GM12878 (cell line): ENCODE data around the gene FRYL. TPM values are rescaled to one million over a fixed set of nuclear protein-coding genes. Genes with fewer than 3 reads are reported as not detected.

Experiments
- ATAC-seq: fragments of 200-7000 bp; cut with Tn5 transposase; 3 replicates; pipeline ENCODE4 v1.9.1; 2020; ENCODE audit warnings: mild to moderate bottlenecking, moderate library complexity
- BruUV-seq: library from RNA; stranded (reverse); fragments of 400-500 nt; replicated peaks from 2 replicates; lab custom pipeline; 2021; lab: Mats Ljungman, UMichigan
- CTCF ChIA-PET: fragments of 300-600 bp; sonication (Branson Sonifier 250); formaldehyde crosslinking; extraction: SDS; loops from one replicate; lab custom pipeline; 2021; ENCODE audit warnings: inconsistent platforms; lab: Yijun Ruan, JAX
- POLR2A ChIA-PET: fragments of 350-600 bp; formaldehyde crosslinking; extraction: SDS; loops from one replicate; lab custom pipeline; 2021; ENCODE audit warnings: inconsistent platforms; lab: Charles Lee
- RAD21 ChIA-PET: fragments of 300-600 bp; sonication (Branson Sonifier 250); formaldehyde crosslinking; loops from one replicate; lab custom pipeline; 2023; ENCODE audit warnings: antibody characterized with exemption; ENCODE audit not compliant: unreplicated experiment; lab: Charles Lee
- SMC1A ChIA-PET: fragments of 300-600 bp; sonication (Branson Sonifier 250); formaldehyde crosslinking; loops from one replicate; lab custom pipeline; 2023; ENCODE audit not compliant: unreplicated experiment, uncharacterized antibody; lab: Charles Lee
- DNase-seq: peaks from one replicate; pipeline ENCODE4 v3.0.0-alpha.2; 2011; ENCODE audit warnings: low read depth, low spot score
- FAIRE-seq: peaks from 3 replicates; lab custom pipeline; 2011; peaks lifted over from hg19 to GRCh38; lab: Jason Lieb, UNC
- H2AFZ ChIP-seq: 2 replicates; pipeline ENCODE4 v1.6.0; 2011; ENCODE audit warnings: low read depth, low read length, control low read depth; ENCODE audit not compliant: control insufficient read depth
- H3K27ac ChIP-seq: 2 replicates; pipeline ENCODE4 v1.5.1; 2011; ENCODE audit warnings: control low read depth; ENCODE audit not compliant: control insufficient read depth, insufficient read depth
- H3K27me3 ChIP-seq, 2 experiments: replicated peaks in 1 of 2; 2 replicates each; pipeline versions ENCODE4 v1.6.0 to v1.6.1; 2011; ENCODE audit warnings: low read length in 1 of 2; ENCODE audit not compliant: control insufficient read depth in 2 of 2, insufficient read depth in 2 of 2
- H3K36me3 ChIP-seq, 2 experiments: 2 replicates each; pipeline ENCODE4 v1.5.1; 2011; ENCODE audit warnings: low read length in 1 of 2; ENCODE audit not compliant: control insufficient read depth in 2 of 2, insufficient read depth in 2 of 2
- H3K4me1 ChIP-seq: 2 replicates; pipeline ENCODE4 v1.6.1; 2011; ENCODE audit warnings: mild to moderate bottlenecking, low read length, moderate library complexity, mixed read lengths; ENCODE audit not compliant: control insufficient read depth, insufficient read depth
- H3K4me2 ChIP-seq: 2 replicates; pipeline ENCODE4 v1.6.0; 2011; ENCODE audit warnings: control low read depth; ENCODE audit not compliant: control insufficient read depth, insufficient read depth
- H3K4me3 ChIP-seq: fragments of 200-600 bp; sonication (generic); 2 replicates; pipeline ENCODE4 v1.5.1; 2016
- H3K79me2 ChIP-seq: 2 replicates; pipeline ENCODE4 v1.6.0; 2011; ENCODE audit warnings: low read length; ENCODE audit not compliant: control insufficient read depth, insufficient read depth
- H3K9ac ChIP-seq: 2 replicates; pipeline ENCODE4 v1.8.0; 2011; ENCODE audit warnings: low read length, control low read depth, mixed read lengths; ENCODE audit not compliant: control insufficient read depth, insufficient read depth
- H3K9me3 ChIP-seq: replicated peaks from 3 replicates; pipeline ENCODE4 v1.5.1; 2011; ENCODE audit warnings: mild to moderate bottlenecking, low read length; ENCODE audit not compliant: control insufficient read depth, insufficient read depth
- H4K20me1 ChIP-seq: 2 replicates; pipeline ENCODE4 v1.6.0; 2011; ENCODE audit not compliant: control insufficient read depth, insufficient read depth
- CREB1 ChIP-seq: IDR thresholded peaks from 2 replicates; pipeline ENCODE4 v1.6.1; 2012; ENCODE audit warnings: low read depth, mild to moderate bottlenecking, inconsistent platforms
- CUX1 ChIP-seq: IDR thresholded peaks from 2 replicates; pipeline ENCODE4 v1.6.1; 2012; ENCODE audit warnings: improper control_type of control experiment, low read depth, low read length; ENCODE audit not compliant: insufficient replicate concordance
- FOXM1 ChIP-seq: IDR thresholded peaks from 2 replicates; pipeline ENCODE4 v1.6.1; 2012; ENCODE audit warnings: low read depth, mild to moderate bottlenecking, inconsistent platforms, low read length, moderate library complexity
- HDGF ChIP-seq: fragments of 450-650 bp; IDR thresholded peaks from 2 replicates; pipeline ENCODE4 v1.6.1; 2016; ENCODE audit warnings: antibody characterized with exemption
- NFXL1 ChIP-seq: fragments of 450-650 bp; IDR thresholded peaks from 2 replicates; pipeline ENCODE4 v1.6.1; 2017; ENCODE audit warnings: antibody characterized with exemption, mild to moderate bottlenecking, borderline replicate concordance
- NFYB ChIP-seq: IDR thresholded peaks from 2 replicates; pipeline ENCODE4 v1.6.1; 2011; ENCODE audit warnings: low read depth, mild to moderate bottlenecking, low read length, improper control_type of control experiment, moderate library complexity; ENCODE audit not compliant: insufficient read depth
- PBX3 ChIP-seq: IDR thresholded peaks from 2 replicates; pipeline ENCODE4 v1.6.1; 2011; ENCODE audit warnings: mild to moderate bottlenecking, low read depth, low read length, moderate library complexity; ENCODE audit not compliant: insufficient replicate concordance
- SPI1 ChIP-seq: IDR thresholded peaks from 2 replicates; pipeline ENCODE4 v1.6.1; 2011; ENCODE audit warnings: low read depth, mild to moderate bottlenecking, low read length, moderate library complexity, borderline replicate concordance; ENCODE audit not compliant: insufficient read depth
- SUZ12 ChIP-seq: fragments of 200-600 bp; sonication (generic); IDR thresholded peaks from one replicate; pipeline ENCODE4 v1.6.1; 2018; ENCODE audit warnings: antibody characterized with exemption, mild to moderate bottlenecking; ENCODE audit not compliant: unreplicated experiment
- USF2 ChIP-seq: IDR thresholded peaks from 2 replicates; pipeline ENCODE4 v1.6.1; 2011; ENCODE audit warnings: low read depth, low read length, improper control_type of control experiment, borderline replicate concordance
- ZNF592 ChIP-seq: fragments of 450-650 bp; IDR thresholded peaks from 2 replicates; pipeline ENCODE4 v1.6.1; 2017; ENCODE audit warnings: mild to moderate bottlenecking, moderate library complexity
- ZNF622 ChIP-seq: fragments of 450-650 bp; IDR thresholded peaks from 2 replicates; pipeline ENCODE4 v1.6.1; 2017; ENCODE audit warnings: mild to moderate bottlenecking, inconsistent platforms
- WGBS: methylation state at CpG from one replicate; pipeline ENCODE4 v1.1.6; 2016; ENCODE audit warnings: low lambda C conversion rate; ENCODE audit not compliant: insufficient replicate concordance, insufficient coverage; ENCODE audit errors: missing lambda C conversion rate; 5-methylcytosine and 5-hydroxymethylcytosine counted together
- in situ Hi-C: fragments of 300-500 bp; cut with MboI; formaldehyde crosslinking; loops from 9 replicates; pipeline ENCODE4 v1.14.3; 2018; ENCODE audit warnings: mixed read lengths
- intact Hi-C: fragments of 100-400 bp; cut with micrococcal nuclease; formaldehyde crosslinking; loops from one replicate; pipeline ENCODE4 v1.14.2; 2022; ENCODE audit not compliant: unreplicated experiment
- polyA plus RNA-seq, 11 experiments: library from polyadenylated mRNA; depleted of rRNA in 4 of 11; unstranded in 6 of 11; stranded (reverse) in 5 of 11; fragments of >200 nt; fragmentation: Nextera tagmentation in 4 of 11; fragmentation: Illumina TruSeq in 1 of 11; extraction: Ambion mirVana in 4 of 11; extraction: Trizol in 1 of 11; gene quantifications; 1 replicate in 1 of 11; 2 replicates in 10 of 11; pipeline versions ENCODE4 v1.2.1 to v1.2.3, GENCODE V29; 2011 to 2016; ENCODE audit warnings: inconsistent platforms in 2 of 11, missing spikeins in 2 of 11, low read depth in 1 of 11
- total RNA-seq, 4 experiments: library from RNA; depleted of rRNA in 3 of 4; stranded (reverse); fragments of >200 nt in 3 of 4; fragmentation: Illumina TruSeq in 1 of 4; extraction: Trizol in 1 of 4; gene quantifications; 2 replicates each; pipeline versions ENCODE4 v1.2.1 to v1.2.3, GENCODE V29; 2013 to 2021

The FRYL gene
- total and polyA plus RNA-seq, 10 of the 15 experiments (the other 5 are each of a cell fraction or from before 2014, with no cell fraction given), result 10.3 to 50.6 (median 28.7) TPM

GRCh38 chr4:48692897-48693296 lies 87.2 kb downstream of the FRYL start:
- Histone ChIP-seq H3K9me3 (no peaks in the 10 kb centered on the region; the same call in 2 of the 3 replicates), H4K20me1 (no peaks in the 10 kb centered on the region), H3K79me2 (peaks cover 18% of the 10 kb centered on the region), H2AFZ (no peak overlapping the region), H3K36me3 (no peaks in the 10 kb centered on the region), H3K4me1 (no peaks in the 10 kb centered on the region), H3K27ac (no peak overlapping the region), H3K4me2 (no peak overlapping the region), H3K9ac (no peak overlapping the region), H3K4me3 (no peak overlapping the region), H3K27me3 (no peaks in the 10 kb centered on the region)
- RAD21 ChIA-PET, result no interaction called here
- POLR2A ChIA-PET, result interaction anchor here (0.5 kb wide), 1 partner anchor 93 kb away, joined by 6 read pairs; no protein-coding TSS in a partner anchor
- SMC1A ChIA-PET, result interaction anchor here (1.1 kb wide), 1 partner anchor 9 kb away, joined by 3 read pairs; no protein-coding TSS in a partner anchor
- intact Hi-C loops, result no loop called here
- BruUV-seq, result no TSS peak
- FAIRE-seq (no peak), DNase-seq (no peak), ATAC-seq (no peak)
- CTCF ChIA-PET, result no interaction called here
- in situ Hi-C loops, result no loop called here
- WGBS, result 94% methylated on average over 2 of the region's 2 CpGs
- TF ChIP-seq HDGF, result no peak
- TF ChIP-seq SPI1, result no peak
- TF ChIP-seq CREB1, result no peak
- TF ChIP-seq PBX3, result no peak
- TF ChIP-seq ZNF622, result no peak
- TF ChIP-seq FOXM1, result no peak
- TF ChIP-seq CUX1, result no peak
- no peak for TF ChIP-seq ZNF592
- TF ChIP-seq USF2, result no peak
- TF ChIP-seq SUZ12, result no peak
- no peak for TF ChIP-seq NFYB
- no peak for TF ChIP-seq NFXL1
